AG04449 (cell line): ENCODE measurements around the gene SAG.

Source experiments
- CTCF ChIA-PET: fragments of 350-600 bp; formaldehyde crosslinking; extraction: SDS; loops from one replicate; lab custom pipeline; 2021; ENCODE audit warnings: antibody characterized with exemption; lab: Yijun Ruan, JAX
- POLR2A ChIA-PET: fragments of 400-600, 350-600 bp; formaldehyde crosslinking; extraction: SDS; loops from one replicate; lab custom pipeline; 2020; ENCODE audit warnings: antibody characterized with exemption, inconsistent platforms; lab: Yijun Ruan, JAX
- DNase-seq: peaks from one replicate; pipeline ENCODE4 v3.0.0-alpha.2; 2010; ENCODE audit warnings: low read depth, low spot score
- H3K4me3 ChIP-seq: 2 replicates; pipeline ENCODE4 v1.5.1; 2011; ENCODE audit warnings: low read depth, mild to moderate bottlenecking, control low read depth, low read length
- CTCF ChIP-seq: IDR thresholded peaks from one replicate; pipeline ENCODE4 v1.5.1; 2011; ENCODE audit warnings: mild to moderate bottlenecking, moderate library complexity, low read length, control low read depth, inconsistent platforms; ENCODE audit not compliant: insufficient read depth; ENCODE audit errors: missing control alignments

The SAG gene

GRCh38 chr2:233384811-233385488, 77.3 kb downstream of the SAG start:
- ChIA-PET CTCF (no interaction called here), POLR2A (no interaction called here)
- DNase-seq = no peak
- TF ChIP-seq CTCF = no peak
- H3K4me3 ChIP-seq = no peak overlapping the region

- POLR2A ChIA-PET = no interaction called here
- H3K4me3 ChIP-seq = no peak overlapping the region
- DNase-seq = no peak
- CTCF ChIA-PET = interaction anchor here (2.4 kb wide), 1 partner anchor 58 kb away, joined by 10 read pairs; no protein-coding TSS in a partner anchor
- TF ChIP-seq CTCF = no peak
Observed at GRCh38 chr2:233385489-233386044, 78.0 kb downstream of the SAG start.

- TF ChIP-seq CTCF = no peak
- ChIA-PET POLR2A (no interaction called here), CTCF (interaction anchor here (0.9 to 2.4 kb wide), 3 partner anchors 32 to 57 kb away, joined by 3 to 10 read pairs (median 4); no protein-coding TSS in a partner anchor)
- no peak for DNase-seq
- no peak overlapping the region for H3K4me3 ChIP-seq
Observed at GRCh38 chr2:233386382-233387041, 78.9 kb downstream of the SAG start.

GRCh38 chr2:233387225-233387624, 79.6 kb downstream of the SAG start:
- DNase-seq = no peak
- ChIA-PET CTCF (interaction anchor here (0.9 to 2.4 kb wide), 4 partner anchors 25 to 56 kb away, joined by 3 to 10 read pairs (median 4); no protein-coding TSS in a partner anchor), POLR2A (no interaction called here)
- no peak overlapping the region for H3K4me3 ChIP-seq
- no peak for TF ChIP-seq CTCF

GRCh38 chr2:233387667-233388528, 80.3 kb downstream of the SAG start:
- H3K4me3 ChIP-seq = no peak overlapping the region
- TF ChIP-seq CTCF = no peak
- CTCF ChIA-PET = interaction anchor here (0.9 to 2.4 kb wide), 6 partner anchors 16 to 56 kb away, joined by 3 to 10 read pairs (median 4); no protein-coding TSS in a partner anchor
- POLR2A ChIA-PET = no interaction called here
- peak; percentile 79 for DNase-seq
